ENCODE results near the gene ATXN7L2. TPM values are rescaled to one million over a fixed set of nuclear protein-coding genes. Genes with fewer than 3 reads are reported as not detected.

The ATXN7L2 gene
- total and polyA plus RNA-seq, 10 of the 15 experiments (the other 5 are each of a cell fraction or from before 2014, with no cell fraction given), result 0.27 to 7.4 (median 4.9) TPM

- intact Hi-C loops (cut with micrococcal nuclease; ENCODE audit: unreplicated experiment) (no loop called here), in situ Hi-C loops (cut with MboI) (no loop called here)
- no TSS peak for BruUV-seq (replicated peaks)
- Histone ChIP-seq H2AFZ (ENCODE audit: control insufficient read depth, low read depth, low read length) (no peak overlapping the region), H3K27me3 (replicated peaks in 1 of 2; ENCODE audit: control insufficient read depth in 2 of 2, insufficient read depth in 2 of 2, low read length in 1 of 2) (no peaks in the 10 kb centered on the region), H3K4me1 (ENCODE audit: control insufficient read depth, insufficient read depth, low read length) (no peaks in the 10 kb centered on the region), H3K79me2 (ENCODE audit: control insufficient read depth, insufficient read depth, low read length) (no peaks in the 10 kb centered on the region), H3K27ac (ENCODE audit: control insufficient read depth, insufficient read depth) (no peak overlapping the region), H3K36me3 (ENCODE audit: control insufficient read depth in 2 of 2, insufficient read depth in 2 of 2, low read length in 1 of 2) (no peaks in the 10 kb centered on the region), H3K4me3 (no peak overlapping the region), H3K4me2 (ENCODE audit: control insufficient read depth, insufficient read depth) (no peak overlapping the region), H4K20me1 (ENCODE audit: control insufficient read depth, insufficient read depth) (no peaks in the 10 kb centered on the region), H3K9ac (ENCODE audit: control insufficient read depth, insufficient read depth, low read length) (no peak overlapping the region), H3K9me3 (replicated peaks; ENCODE audit: control insufficient read depth, insufficient read depth, low read length) (no peaks in the 10 kb centered on the region)
- CTCF ChIA-PET, result no interaction called here
- DNase-seq (ENCODE audit: low read depth, low spot score) (no peak), ATAC-seq (no peak), FAIRE-seq (no peak)
- WGBS (ENCODE audit: insufficient coverage, insufficient replicate concordance, low lambda C conversion rate, missing lambda C conversion rate), result 43% methylated on average over 2 of the region's 2 CpGs
- no peak for TF ChIP-seq WRNIP1 (IDR thresholded peaks at IDR 0.05; ENCODE audit: borderline replicate concordance, low read depth, low read length)
- no peak for TF ChIP-seq SPI1 (IDR thresholded peaks at IDR 0.05; ENCODE audit: borderline replicate concordance, insufficient read depth, low read depth, low read length)
- no peak for TF ChIP-seq FOS (IDR thresholded peaks at IDR 0.05; ENCODE audit: borderline replicate concordance, extremely low read depth, insufficient read length)
- no peak for TF ChIP-seq SREBF1 (IDR thresholded peaks at IDR 0.05; ENCODE audit: low read length)
- TF ChIP-seq PML (IDR thresholded peaks at IDR 0.05; ENCODE audit: low read length), result no peak
- no peak for TF ChIP-seq SUPT20H (IDR thresholded peaks at IDR 0.05; ENCODE audit: borderline replicate concordance, control insufficient read depth, low read depth, low read length)
- no peak for TF ChIP-seq RBBP5 (conservative IDR thresholded peaks at IDR 0.05)
- TF ChIP-seq ATF7 (IDR thresholded peaks at IDR 0.05; ENCODE audit: low read depth), result no peak
- no peak for TF ChIP-seq IKZF1 (conservative IDR thresholded peaks at IDR 0.05)
- no peak for TF ChIP-seq HDAC2 (IDR thresholded peaks at IDR 0.05)
- TF ChIP-seq NFXL1 (IDR thresholded peaks at IDR 0.05; ENCODE audit: borderline replicate concordance), result no peak
- TF ChIP-seq PRDM15 (CRISPR knock-in tag; IDR thresholded peaks at IDR 0.05), result no peak
- TF ChIP-seq POLR2A (IDR thresholded peaks at IDR 0.05; ENCODE audit: low read depth, low read length), result no peak
- SMC1A ChIA-PET (ENCODE audit: uncharacterized antibody, unreplicated experiment), result no interaction called here
- POLR2A ChIA-PET, result no interaction called here
- RAD21 ChIA-PET (ENCODE audit: unreplicated experiment), result no interaction called here
These were observed 40.2 kb upstream of the ATXN7L2 start for GRCh38 chr1:109443476-109443875.

Data from GM12878 (cell line).